Measurements from ENCODE around the gene ACAT1.

DNA sequence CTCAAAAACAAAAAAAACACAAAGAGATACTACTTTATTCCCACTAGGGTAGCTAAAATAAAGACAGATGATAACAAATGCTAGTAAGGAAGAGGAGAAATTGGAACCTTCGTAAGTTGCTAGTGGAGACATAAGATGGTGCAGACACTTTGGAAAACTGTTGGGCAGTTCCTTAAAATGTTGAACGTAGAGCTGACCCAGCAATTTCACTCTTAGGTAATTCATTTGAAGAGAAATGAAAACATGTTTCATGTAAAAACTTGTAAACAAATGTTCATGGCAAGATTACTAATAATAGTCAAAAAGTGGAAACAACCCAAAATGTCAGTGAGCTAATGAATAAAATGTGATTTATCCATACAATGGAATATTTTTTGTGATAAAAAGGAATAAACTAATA lies 29.2 kb upstream of the ACAT1 start:
- no peak for TF ChIP-seq EZH2phosphoT487 (IDR thresholded peaks at IDR 0.05; ENCODE audit: borderline replicate concordance, low read length)
- TF ChIP-seq, protein P1, sequence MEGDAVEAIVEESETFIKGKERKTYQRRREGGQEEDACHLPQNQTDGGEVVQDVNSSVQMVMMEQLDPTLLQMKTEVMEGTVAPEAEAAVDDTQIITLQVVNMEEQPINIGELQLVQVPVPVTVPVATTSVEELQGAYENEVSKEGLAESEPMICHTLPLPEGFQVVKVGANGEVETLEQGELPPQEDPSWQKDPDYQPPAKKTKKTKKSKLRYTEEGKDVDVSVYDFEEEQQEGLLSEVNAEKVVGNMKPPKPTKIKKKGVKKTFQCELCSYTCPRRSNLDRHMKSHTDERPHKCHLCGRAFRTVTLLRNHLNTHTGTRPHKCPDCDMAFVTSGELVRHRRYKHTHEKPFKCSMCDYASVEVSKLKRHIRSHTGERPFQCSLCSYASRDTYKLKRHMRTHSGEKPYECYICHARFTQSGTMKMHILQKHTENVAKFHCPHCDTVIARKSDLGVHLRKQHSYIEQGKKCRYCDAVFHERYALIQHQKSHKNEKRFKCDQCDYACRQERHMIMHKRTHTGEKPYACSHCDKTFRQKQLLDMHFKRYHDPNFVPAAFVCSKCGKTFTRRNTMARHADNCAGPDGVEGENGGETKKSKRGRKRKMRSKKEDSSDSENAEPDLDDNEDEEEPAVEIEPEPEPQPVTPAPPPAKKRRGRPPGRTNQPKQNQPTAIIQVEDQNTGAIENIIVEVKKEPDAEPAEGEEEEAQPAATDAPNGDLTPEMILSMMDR (conservative IDR thresholded peaks at IDR 0.05; ENCODE audit: low read depth, low read length) = no peak
- no peak for TF ChIP-seq EZH2 (IDR thresholded peaks at IDR 0.05; ENCODE audit: low read length, unreplicated experiment)
